ENCODE data around the gene SLC39A13.
A peak's percentile ranks its signal among the peaks of the same experiment; 100 is the strongest.

The SLC39A13 gene

GRCh38 chr11:47406896-47407745 is 1.3 kb upstream of the SLC39A13 start:
- no peak for DNase-seq

GRCh38 chr11:47408598-47409439 is 429 bp downstream of the SLC39A13 start:
- no peak for DNase-seq

DNA sequence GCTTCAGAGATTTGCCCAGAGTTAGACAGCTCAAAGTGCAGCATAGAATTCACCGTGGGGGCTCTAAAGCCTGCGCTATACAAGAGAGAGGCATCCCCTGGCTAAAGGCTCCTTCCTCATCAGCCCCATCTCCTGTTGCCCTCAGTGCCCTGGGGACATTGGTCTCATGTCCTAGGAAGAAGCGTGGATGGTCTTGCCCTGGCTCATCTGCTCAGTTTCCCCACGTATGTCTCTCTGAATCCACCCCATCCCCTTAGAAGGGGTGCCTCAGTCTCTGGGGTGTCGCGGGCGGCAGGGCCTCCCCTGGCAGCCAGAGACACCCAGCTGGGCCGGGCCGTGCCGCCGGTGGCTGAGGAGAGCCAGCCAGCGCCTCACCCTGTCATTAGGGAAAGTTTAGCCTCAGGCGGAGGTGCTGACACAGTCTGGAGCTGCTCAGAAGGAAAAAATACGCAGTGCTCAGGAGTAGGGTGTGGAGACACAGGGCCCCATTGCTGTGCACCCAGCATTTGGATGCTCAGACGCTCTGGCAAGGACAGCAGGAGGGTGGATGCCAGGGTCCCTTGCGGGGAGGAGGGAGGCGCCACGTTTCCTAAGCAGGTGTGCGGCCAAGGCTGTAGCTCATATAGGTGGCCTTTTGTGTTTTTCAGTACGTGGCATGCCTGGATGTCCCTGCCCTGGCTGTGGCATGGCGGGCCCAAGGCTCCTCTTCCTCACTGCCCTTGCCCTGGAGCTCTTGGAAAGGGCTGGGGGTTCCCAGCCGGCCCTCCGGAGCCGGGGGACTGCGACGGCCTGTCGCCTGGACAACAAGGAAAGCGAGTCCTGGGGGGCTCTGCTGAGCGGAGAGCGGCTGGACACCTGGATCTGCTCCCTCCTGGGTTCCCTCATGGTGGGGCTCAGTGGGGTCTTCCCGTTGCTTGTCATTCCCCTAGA is 1.3 kb downstream of the SLC39A13 start:
- DNase-seq: no peak

DNA sequence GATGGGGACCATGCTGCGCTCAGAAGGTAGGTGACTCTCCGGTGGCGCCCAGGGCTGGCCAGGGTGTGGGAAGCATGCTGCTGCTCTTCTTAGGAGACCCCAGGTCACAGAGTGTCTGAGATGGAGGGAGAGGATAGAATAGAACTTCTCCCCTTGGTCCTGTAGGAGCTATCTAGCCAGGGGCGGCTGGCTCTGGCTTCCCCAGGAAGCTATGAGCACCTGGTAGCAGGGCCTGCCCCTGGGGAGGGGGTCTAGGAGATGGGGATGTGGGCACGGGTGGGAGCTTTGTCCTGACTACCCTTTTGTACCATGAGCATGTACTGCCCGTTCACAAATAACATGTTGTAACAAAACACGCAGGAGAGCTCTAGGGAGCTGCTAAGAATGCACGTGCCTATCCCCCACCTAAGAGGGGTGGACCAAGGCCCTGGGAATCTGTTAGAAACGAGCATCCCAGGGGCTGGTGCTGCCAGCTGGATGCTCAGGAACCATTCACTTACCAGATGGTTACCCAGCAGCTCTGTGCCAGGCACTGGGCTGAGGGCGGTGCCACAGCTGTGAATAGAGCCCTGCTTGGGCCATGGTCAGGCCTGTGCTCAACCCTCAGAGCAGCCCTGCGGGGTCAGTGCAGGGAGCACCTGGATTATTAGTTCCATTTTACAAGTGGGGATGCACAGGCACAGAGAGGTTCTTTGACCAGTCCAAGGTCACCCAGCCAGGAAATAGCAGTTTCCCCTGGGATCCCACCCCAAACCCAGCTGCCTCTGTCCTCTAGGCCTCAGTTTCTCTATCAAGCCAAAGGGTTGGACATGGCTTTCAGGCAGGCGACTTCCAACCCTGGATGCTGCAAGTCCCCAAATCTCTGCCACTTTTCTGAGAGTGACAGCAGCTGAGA is 2.2 kb downstream of the SLC39A13 start:
- no peak for DNase-seq

DNA sequence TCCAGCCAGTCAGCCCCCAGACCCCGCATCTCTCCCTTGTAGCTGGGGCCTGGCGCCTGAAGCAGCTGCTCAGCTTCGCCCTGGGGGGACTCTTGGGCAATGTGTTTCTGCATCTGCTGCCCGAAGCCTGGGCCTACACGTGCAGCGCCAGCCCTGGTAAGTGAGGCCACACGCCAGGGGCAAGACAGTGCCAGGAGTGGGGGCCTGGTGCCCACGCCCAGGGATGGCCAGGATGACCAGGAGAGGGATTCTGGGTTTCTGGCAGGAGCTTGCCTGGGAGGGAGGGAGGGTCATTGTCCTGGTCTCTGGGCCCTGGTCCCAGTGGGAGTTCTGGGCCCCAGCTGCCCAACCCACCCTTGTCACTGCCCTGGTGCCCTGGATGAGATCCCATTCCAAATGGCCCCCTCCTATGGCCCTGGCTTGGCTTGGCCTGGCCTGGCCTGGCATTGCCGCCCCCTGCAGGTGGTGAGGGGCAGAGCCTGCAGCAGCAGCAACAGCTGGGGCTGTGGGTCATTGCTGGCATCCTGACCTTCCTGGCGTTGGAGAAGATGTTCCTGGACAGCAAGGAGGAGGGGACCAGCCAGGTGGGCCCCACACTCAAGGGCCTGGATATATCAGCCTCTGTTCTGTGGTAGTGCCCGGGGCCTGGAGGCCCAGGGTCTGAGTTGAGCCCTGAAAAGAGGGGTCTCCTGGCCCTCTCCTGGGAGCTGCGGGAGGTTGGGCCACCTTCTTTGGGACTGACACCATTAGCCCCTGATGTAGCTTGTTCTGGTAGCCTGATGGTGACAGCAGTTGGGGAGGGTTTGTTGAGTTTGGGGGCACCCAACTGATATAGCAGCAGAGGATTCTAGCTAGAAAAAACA is 3.7 kb downstream of the SLC39A13 start:
- DNase-seq: no peak

DNA sequence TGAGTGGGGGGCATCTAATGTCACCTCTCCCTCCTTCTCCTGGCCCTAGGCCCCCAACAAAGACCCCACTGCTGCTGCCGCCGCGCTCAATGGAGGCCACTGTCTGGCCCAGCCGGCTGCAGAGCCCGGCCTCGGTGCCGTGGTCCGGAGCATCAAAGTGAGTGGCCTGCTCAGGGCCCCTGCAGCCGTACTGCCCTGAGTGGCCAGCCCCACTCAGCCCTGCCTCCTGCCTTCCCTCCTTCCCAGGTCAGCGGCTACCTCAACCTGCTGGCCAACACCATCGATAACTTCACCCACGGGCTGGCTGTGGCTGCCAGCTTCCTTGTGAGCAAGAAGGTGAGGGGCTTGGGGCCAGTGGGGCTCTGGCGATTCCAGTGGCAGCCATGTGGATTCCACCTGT is 5.0 kb downstream of the SLC39A13 start:
- no peak for DNase-seq

GRCh38 chr11:47413908-47414684 is 5.7 kb downstream of the SLC39A13 start:
- DNase-seq: no peak

GRCh38 chr11:47414685-47415070 is 6.3 kb downstream of the SLC39A13 start:
- DNase-seq: no peak

GRCh38 chr11:47415091-47415854 is 6.9 kb downstream of the SLC39A13 start:
- DNase-seq: no peak

- no peak for DNase-seq
These were observed 7.6 kb downstream of the SLC39A13 start for GRCh38 chr11:47415949-47416472.

GRCh38 chr11:47417712-47418111 is 9.3 kb downstream of the SLC39A13 start:
- DNase-seq: no peak

DNA sequence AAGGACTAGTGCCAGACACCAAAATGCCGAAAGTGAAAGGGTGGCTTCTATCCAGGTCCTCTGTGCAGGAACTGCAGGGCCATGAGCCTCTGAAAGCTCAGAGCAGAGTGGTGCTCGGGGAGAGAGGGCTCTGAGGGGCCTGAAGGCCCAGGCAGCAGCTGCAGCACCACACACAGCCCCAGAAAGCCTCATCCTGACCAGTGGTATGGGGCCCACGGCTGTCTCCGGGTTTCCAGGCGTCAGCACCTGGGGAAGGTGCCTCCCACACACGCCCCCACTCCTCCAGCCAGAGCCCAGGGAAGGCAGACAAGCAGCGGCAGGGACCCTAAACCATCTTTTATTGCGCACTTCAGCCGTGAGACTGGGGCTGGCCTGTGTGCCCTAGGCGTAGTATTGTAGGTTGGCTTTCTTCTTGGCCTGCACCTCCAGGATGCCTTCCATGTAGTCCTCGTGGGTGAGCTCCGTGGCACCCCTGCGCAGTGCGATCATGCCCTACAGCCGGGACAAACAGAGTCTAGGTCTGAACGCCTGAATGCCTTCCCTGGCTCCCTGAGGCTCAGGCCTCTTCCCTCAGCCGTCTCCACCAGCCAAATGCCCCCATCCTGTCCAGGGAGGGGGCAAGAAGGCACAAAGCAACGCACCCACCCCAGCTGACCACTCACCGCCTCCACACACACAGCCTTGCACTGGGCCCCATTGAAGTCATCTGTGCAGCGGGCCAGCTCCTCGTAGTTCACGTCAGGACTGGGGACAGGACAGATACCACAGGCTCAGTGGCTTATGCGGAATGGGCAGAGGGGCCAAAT is 10.3 kb downstream of the SLC39A13 start:
- DNase-seq: no peak

DNA sequence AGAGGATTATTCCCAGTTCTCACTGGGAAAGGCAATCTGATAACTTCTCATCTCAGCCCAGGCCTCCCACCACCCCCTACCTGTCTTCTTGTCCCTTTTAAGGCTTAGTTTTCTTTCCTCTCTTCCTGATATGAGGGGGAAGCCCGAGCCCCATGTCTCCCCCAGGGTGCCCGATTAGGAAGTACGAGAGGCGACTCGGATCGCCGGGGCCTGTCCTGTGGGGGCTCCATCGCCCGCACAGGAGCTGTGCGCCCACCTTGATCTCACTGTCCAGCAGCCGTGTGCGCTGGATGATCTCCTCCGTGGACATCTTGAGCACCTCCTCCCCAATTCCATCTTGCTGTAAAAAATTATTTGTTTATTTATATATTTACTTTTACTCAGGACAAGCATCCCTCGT is 17.2 kb downstream of the SLC39A13 start:
- no peak for DNase-seq

DNA sequence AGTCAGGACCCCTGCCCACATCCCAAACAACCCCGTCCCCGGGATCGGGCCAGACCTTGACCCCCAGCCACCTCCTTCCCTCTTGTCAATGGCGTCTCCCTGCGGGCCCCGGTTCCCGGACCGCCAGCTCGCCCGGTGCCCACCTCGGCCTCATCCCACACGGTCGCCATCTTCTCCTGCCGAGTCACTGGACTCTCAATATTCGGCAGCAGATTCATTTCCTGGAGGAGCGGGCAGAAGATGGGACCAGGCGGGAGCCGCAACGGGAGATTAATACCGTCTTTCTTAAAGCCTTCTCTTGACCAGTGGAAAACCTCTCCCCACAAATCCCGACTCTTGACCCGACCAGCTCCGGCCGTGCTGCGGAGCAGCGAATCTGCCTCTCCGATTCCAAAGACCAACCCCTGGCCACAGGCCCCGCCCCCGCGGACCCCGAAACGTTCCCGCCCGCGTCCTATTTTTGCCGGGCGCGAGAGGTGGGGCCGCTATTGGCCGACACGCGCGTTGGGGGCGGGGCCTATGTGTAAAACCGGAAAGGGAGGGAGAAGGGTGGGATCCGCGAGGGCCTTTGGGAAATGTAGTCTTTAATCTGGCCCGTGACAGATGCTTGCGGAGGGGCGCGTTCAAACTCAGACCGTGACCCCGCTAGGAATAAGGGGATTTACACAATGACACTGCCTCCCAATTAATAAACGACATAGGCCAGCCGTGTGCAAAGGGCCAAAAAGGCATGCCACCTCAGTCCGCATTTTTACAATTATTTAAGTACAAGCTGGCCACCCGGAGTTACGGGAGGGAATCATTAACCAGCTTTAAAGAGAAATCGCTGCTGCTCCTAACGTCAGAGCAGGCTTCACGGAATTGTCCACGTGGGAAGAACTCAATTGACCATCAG is 17.9 kb downstream of the SLC39A13 start, which contains the start of gene PSMC3:
Gene PSMC3 (minus strand): TSS at position 378 of the 895 bp plus-strand sequence. CDS start 160 bp downstream, at position 218.
- DNase-seq: peak; percentile 31

- DNase-seq: no peak
These were observed 22.1 kb downstream of the SLC39A13 start for GRCh38 chr11:47430524-47430923.

GRCh38 chr11:47431356-47432083 is 23.1 kb downstream of the SLC39A13 start:
- no peak for DNase-seq

Measured in NCI-H510A treated with DMSO at 0.1 percent for 48 hours (cell line).